ENCODE data around the gene FAM107B.

Gene FAM107B

DNA sequence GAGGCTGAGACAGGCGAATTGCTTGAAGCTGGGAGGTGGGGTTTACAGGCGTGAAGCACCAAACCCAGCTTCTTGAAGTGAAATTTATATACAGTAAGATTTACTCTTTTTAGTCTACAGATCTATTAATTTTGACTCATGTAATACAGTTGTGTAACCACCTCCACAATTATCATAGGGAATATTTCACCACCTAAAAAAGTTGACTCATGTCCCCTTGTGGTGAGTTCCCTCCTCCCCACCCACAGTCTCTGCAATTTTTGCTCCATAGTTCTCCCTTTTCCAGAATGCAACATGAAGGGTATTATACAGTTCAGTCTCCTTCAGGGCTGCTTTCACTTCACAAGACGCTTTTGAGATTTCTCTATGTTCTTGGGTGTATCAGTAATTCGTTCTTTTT lies 156.8 kb downstream of the FAM107B start:
- DNase-seq (ENCODE audit: low read depth): peak; percentile 73
- no peaks in the 10 kb centered on the region for H3K36me3 ChIP-seq (ENCODE audit: control insufficient read depth, insufficient read depth, low read length, severe bottlenecking)

DNA sequence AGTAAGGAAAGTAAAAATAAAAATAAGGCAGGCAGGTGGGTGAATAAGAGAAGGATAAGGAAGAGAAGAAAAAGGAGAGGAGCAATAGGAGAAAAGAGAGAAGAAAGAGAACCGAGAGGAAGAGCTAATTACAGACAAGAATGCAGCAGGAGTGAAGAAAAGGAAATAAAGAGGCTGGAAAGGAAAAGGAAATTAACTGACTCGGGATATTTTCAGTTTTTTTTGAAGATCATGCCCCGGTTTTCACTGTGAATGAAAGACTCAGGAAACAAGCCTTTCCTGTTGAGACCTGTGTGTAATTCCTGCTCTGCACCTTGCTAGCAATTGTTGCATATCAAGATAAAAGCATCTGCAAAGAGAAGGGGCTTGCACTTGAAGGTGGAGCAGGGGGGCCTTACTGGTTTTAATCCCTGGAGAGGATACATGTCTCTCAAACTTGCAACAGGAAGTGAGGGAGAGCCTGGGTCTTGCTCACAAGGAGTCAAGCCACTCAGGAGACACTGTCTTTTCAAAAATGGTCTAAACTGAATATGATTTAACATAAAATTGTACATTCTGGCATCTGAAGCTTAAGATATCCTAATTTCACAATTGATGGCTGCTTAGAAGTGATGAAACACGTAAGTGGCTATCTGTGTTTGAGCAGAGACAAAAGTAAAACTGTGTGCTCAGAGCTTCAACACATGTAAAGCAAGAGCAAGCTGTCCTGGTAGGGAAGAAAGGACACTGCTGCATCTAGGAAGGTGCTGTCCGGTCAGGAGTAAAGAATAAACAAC lies 157.6 kb downstream of the FAM107B start:
- Histone ChIP-seq H3K36me3 (ENCODE audit: control insufficient read depth, insufficient read depth, low read length, severe bottlenecking) (no peaks in the 10 kb centered on the region), H3K27me3 (replicated peaks; ENCODE audit: control insufficient read depth, insufficient read depth, low read length) (no peaks in the 10 kb centered on the region), H3K4me1 (ENCODE audit: control insufficient read depth, insufficient read depth, low read length) (peaks cover 31% of the 10 kb centered on the region), H3K9me3 (ENCODE audit: control insufficient read depth, low read length) (no peaks in the 10 kb centered on the region), H3K9ac (ENCODE audit: low read length) (no peak overlapping the region), H3K4me3 (ENCODE audit: low read length) (no peak overlapping the region)
- no peak for DNase-seq (ENCODE audit: low read depth)

More for the DNA sequence above, 156.8 kb downstream of the FAM107B start:
- H3K4me3 ChIP-seq (ENCODE audit: low read length): no peak overlapping the region
- H3K9me3 ChIP-seq (ENCODE audit: control insufficient read depth, low read length): no peaks in the 10 kb centered on the region
- peaks cover 31% of the 10 kb centered on the region for H3K4me1 ChIP-seq (ENCODE audit: control insufficient read depth, insufficient read depth, low read length)
- no peaks in the 10 kb centered on the region for H3K27me3 ChIP-seq (replicated peaks; ENCODE audit: control insufficient read depth, insufficient read depth, low read length)
- no peak overlapping the region for H3K9ac ChIP-seq (ENCODE audit: low read length)

DNA sequence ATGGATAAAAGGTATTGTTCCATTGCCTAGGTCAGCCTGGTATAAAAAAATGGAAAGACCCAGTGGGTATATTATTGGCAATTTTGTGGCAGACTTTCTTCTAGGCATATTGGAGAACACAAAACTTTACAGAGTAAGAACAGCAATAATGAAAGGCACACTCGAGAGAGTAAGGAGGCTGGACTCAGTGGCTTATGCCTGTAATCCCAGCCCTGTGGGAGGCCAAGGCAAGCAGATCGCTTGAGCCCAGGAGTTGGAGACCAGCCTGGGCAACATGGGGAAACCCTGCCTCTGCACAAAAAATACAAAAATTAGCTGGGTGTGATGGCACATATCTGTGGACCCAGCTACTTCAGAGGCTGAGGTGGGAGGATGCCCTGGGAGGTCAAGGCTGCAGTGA lies 158.2 kb downstream of the FAM107B start:
- Histone ChIP-seq H3K36me3 (ENCODE audit: control insufficient read depth, insufficient read depth, low read length, severe bottlenecking) (no peaks in the 10 kb centered on the region), H3K9ac (ENCODE audit: low read length) (no peak overlapping the region), H3K4me1 (ENCODE audit: control insufficient read depth, insufficient read depth, low read length) (peaks cover 28% of the 10 kb centered on the region), H3K27me3 (replicated peaks; ENCODE audit: control insufficient read depth, insufficient read depth, low read length) (no peaks in the 10 kb centered on the region), H3K4me3 (ENCODE audit: low read length) (no peak overlapping the region), H3K9me3 (ENCODE audit: control insufficient read depth, low read length) (no peaks in the 10 kb centered on the region)
- DNase-seq (ENCODE audit: low read depth): no peak

DNA sequence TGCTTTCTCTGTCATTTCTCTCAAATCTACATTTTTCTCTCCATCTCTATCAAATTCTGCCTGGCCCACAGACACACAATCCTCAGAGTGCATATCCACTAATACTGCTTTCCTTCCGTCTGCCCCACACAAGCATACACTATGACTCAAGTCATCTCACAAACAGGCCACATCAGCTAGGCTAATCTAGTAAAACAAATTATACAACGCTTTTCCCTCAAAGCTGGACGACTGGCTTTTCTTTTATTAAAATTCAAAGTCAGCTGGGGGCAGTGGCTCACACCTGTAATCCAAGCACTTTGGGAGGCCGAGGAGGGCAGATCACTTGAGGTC lies 161.1 kb downstream of the FAM107B start:
- H3K4me3 ChIP-seq (ENCODE audit: low read length): no peak overlapping the region
- no peaks in the 10 kb centered on the region for H3K9me3 ChIP-seq (ENCODE audit: control insufficient read depth, low read length)
- no peak for DNase-seq (ENCODE audit: low read depth)
- H3K36me3 ChIP-seq (ENCODE audit: control insufficient read depth, insufficient read depth, low read length, severe bottlenecking): no peaks in the 10 kb centered on the region
- H3K9ac ChIP-seq (ENCODE audit: low read length): no peak overlapping the region
- H3K27me3 ChIP-seq (replicated peaks; ENCODE audit: control insufficient read depth, insufficient read depth, low read length): no peaks in the 10 kb centered on the region
- H3K4me1 ChIP-seq (ENCODE audit: control insufficient read depth, insufficient read depth, low read length): peaks cover 21% of the 10 kb centered on the region

DNA sequence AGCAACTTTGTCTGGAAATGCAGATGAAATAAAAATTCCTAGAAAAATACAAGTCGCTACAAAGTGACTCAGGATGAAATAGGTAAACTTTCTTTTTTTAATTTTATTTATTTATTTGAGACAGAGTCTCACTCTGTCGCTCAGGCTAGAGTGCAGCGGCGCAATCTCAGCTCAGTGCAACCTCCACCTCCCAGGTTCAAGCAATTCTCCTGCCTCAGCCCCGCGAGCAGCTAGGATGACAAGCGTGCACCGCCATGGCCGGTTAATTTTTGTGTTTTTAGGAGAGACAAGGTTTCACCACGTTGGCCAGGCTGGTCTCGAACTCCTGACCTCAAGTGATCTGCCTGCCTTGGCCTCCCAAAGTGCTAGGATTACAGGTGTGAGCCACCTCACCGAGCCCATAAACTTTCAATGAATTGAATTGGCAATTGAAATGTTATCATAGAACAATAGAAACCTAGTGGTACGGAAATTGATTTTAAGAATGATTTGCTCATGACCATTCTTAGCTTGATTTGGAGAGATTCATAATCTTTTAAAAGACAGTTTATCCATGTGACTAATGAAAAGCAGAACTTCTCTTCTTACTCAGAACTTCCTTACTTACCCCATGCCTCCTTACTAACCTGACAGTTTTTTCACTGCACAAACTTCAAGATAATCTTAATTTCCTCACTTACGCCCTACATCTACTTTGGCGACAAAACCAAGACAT lies 161.7 kb downstream of the FAM107B start:
- Histone ChIP-seq H3K36me3 (ENCODE audit: control insufficient read depth, insufficient read depth, low read length, severe bottlenecking) (no peaks in the 10 kb centered on the region), H3K4me1 (ENCODE audit: control insufficient read depth, insufficient read depth, low read length) (peaks cover 16% of the 10 kb centered on the region), H3K27me3 (replicated peaks; ENCODE audit: control insufficient read depth, insufficient read depth, low read length) (no peaks in the 10 kb centered on the region), H3K9me3 (ENCODE audit: control insufficient read depth, low read length) (no peaks in the 10 kb centered on the region), H3K4me3 (ENCODE audit: low read length) (no peak overlapping the region), H3K9ac (ENCODE audit: low read length) (no peak overlapping the region)
- DNase-seq (ENCODE audit: low read depth): no peak

DNA sequence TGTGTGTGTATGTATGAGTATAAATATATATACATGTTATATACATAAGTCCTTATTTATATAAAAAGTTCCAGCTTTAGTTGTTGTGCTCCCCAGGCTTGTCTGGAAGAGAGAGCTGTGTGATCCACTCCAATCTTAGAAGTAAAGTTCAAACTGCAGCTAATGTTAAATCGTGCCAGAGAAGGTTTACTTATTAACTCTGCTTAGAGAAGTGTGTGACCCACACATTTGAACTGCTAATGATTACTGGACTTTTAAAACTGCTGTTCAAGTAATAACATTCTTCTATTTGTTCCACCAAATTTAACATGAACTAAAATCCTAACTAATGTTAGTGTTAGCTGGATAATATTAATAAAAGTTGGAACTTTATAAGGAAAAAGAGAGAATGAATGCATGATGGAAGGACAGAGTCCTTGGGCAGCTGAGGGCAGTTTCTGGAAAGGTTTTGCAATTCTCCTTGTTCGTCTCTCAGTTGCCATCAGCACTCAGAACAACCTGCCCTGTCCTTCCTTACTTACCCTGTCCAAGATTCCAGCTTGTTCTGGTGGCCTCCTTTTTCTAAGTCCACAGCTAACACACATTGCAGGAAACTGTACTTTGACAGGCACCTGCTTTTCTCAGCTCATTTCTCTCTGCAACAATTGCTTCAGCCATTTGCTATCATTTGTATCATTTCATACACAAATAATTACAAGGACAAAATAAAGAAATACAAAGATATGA lies 162.6 kb downstream of the FAM107B start:
- DNase-seq (ENCODE audit: low read depth): no peak
- no peak overlapping the region for H3K9ac ChIP-seq (ENCODE audit: low read length)
- no peaks in the 10 kb centered on the region for H3K9me3 ChIP-seq (ENCODE audit: control insufficient read depth, low read length)
- no peaks in the 10 kb centered on the region for H3K27me3 ChIP-seq (replicated peaks; ENCODE audit: control insufficient read depth, insufficient read depth, low read length)
- H3K36me3 ChIP-seq (ENCODE audit: control insufficient read depth, insufficient read depth, low read length, severe bottlenecking): no peaks in the 10 kb centered on the region
- no peak overlapping the region for H3K4me3 ChIP-seq (ENCODE audit: low read length)
- H3K4me1 ChIP-seq (ENCODE audit: control insufficient read depth, insufficient read depth, low read length): peaks cover 9% of the 10 kb centered on the region

DNA sequence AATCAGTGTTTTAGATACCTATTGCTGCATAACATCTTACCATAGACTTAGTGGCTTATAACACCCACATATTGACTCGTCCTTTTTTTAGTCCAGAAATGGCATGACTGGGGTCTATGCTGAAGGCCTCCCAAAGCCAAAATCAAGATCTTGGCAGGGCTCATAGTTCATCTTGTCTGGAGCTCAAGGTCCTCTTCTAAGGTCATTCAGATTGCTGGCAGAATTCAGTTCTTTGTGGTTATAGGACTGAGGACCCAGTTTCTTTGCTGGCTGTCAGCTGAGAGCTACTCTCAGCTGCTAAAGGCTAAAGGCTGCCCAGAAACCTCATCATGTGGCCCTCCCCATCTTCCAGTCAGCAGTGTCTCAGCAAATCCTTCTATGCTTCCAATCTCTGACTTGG lies 165.5 kb downstream of the FAM107B start:
- H3K4me3 ChIP-seq (ENCODE audit: low read length): no peak overlapping the region
- no peak for DNase-seq (ENCODE audit: low read depth)
- no peaks in the 10 kb centered on the region for H3K27me3 ChIP-seq (replicated peaks; ENCODE audit: control insufficient read depth, insufficient read depth, low read length)
- no peak overlapping the region for H3K9ac ChIP-seq (ENCODE audit: low read length)
- H3K9me3 ChIP-seq (ENCODE audit: control insufficient read depth, low read length): no peaks in the 10 kb centered on the region
- H3K4me1 ChIP-seq (ENCODE audit: control insufficient read depth, insufficient read depth, low read length): peaks cover 16% of the 10 kb centered on the region
- H3K36me3 ChIP-seq (ENCODE audit: control insufficient read depth, insufficient read depth, low read length, severe bottlenecking): no peaks in the 10 kb centered on the region

DNA sequence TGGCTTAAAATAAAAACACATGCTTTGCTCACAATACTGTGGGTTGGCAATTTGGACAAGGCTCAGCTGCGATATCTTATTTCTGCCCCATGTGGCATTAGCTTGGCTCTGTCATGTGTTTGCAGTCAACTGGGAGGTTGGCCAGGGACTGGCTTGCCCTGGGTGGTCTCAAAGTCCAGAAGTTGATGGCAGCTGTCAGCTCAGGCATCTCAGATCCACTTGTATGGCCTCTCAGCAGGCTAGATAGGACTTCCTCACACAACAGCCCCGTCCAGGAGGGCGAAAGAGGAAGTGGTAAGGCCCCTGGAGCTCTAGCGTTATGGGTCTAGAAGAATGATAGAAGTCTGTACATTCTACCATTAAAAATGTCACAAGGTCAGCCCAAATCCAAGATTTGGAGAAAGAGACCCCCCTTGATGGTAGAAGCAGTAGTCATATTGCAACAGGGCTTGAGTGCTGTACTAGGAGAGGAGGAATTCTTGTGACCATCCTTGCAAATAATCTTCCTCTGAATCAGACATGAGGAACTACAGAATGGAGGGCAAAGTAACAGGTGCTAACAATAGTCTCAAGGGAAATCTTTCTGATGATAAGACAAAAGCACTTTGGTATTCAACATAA lies 166.2 kb downstream of the FAM107B start:
- no peak for DNase-seq (ENCODE audit: low read depth)
- H3K4me3 ChIP-seq (ENCODE audit: low read length): no peak overlapping the region
- no peak overlapping the region for H3K9ac ChIP-seq (ENCODE audit: low read length)
- peaks cover 16% of the 10 kb centered on the region for H3K4me1 ChIP-seq (ENCODE audit: control insufficient read depth, insufficient read depth, low read length)
- H3K9me3 ChIP-seq (ENCODE audit: control insufficient read depth, low read length): no peaks in the 10 kb centered on the region
- no peaks in the 10 kb centered on the region for H3K27me3 ChIP-seq (replicated peaks; ENCODE audit: control insufficient read depth, insufficient read depth, low read length)
- no peaks in the 10 kb centered on the region for H3K36me3 ChIP-seq (ENCODE audit: control insufficient read depth, insufficient read depth, low read length, severe bottlenecking)

DNA sequence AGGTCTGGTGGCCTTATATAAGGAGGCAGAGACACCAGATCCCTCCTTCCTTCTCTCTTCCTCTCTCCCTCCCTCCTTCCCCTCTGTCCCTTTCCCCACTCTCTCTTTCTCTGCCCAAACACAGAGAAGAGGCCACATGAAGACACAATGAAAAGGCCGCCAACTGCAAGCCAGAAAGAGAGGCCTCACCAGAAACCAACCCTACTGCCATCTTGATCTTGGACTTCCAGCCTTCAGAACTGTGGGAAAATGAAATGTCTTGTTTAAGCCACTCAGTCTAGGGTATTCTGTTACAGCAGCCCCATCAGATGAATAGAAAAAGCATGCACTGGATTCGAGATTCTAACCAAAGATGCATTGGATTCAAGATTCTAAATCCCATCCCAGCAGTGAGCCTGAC lies 168.1 kb downstream of the FAM107B start:
- H3K4me3 ChIP-seq (ENCODE audit: low read length): no peak overlapping the region
- H3K9me3 ChIP-seq (ENCODE audit: control insufficient read depth, low read length): no peaks in the 10 kb centered on the region
- no peak overlapping the region for H3K9ac ChIP-seq (ENCODE audit: low read length)
- DNase-seq (ENCODE audit: low read depth): no peak
- peaks cover 30% of the 10 kb centered on the region for H3K4me1 ChIP-seq (ENCODE audit: control insufficient read depth, insufficient read depth, low read length)
- no peaks in the 10 kb centered on the region for H3K36me3 ChIP-seq (ENCODE audit: control insufficient read depth, insufficient read depth, low read length, severe bottlenecking)
- H3K27me3 ChIP-seq (replicated peaks; ENCODE audit: control insufficient read depth, insufficient read depth, low read length): no peaks in the 10 kb centered on the region

DNA sequence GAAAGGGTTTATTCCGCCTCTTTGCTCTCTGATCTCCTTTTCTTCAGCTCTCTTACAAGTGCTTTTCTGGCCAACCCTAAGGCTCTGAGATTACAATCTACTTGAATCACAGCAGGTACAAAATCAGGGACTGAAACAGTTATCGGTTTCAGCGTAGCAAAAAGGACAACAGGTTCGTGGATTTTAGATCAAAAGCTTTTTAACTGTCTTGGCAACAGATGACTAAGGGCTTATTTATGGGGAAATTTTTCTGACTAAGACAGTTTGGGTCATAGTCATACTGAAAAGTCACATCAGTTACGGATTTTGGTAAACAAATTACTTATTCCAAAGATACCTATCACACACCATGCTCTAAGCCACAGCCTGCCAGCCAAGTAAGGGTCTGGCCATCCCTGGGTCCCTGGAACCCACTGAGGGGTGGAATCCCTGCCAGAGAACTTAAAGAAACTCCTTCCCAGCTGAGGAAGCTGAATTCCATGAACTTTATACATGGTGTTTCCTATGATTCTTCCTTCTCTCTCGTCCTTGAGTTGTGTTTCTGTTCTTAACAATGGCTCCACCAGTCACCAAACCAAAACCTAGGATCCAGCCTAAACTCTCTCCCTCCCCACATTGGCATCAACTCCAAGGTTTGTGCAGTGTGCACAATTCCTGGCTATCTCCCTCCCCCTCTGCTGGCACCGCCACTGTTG lies 169.3 kb downstream of the FAM107B start:
- H3K4me3 ChIP-seq (ENCODE audit: low read length): peak overlapping the region; percentile 86

More for the DNA sequence above, 169.3 kb downstream of the FAM107B start:
- H3K27me3 ChIP-seq (replicated peaks; ENCODE audit: control insufficient read depth, insufficient read depth, low read length): no peaks in the 10 kb centered on the region
- H3K36me3 ChIP-seq (ENCODE audit: control insufficient read depth, insufficient read depth, low read length, severe bottlenecking): no peaks in the 10 kb centered on the region
- H3K9ac ChIP-seq (ENCODE audit: low read length): peak overlapping the region; percentile 83
- peaks cover 26% of the 10 kb centered on the region for H3K4me1 ChIP-seq (ENCODE audit: control insufficient read depth, insufficient read depth, low read length)
- DNase-seq (ENCODE audit: low read depth): peak; percentile 77
- H3K9me3 ChIP-seq (ENCODE audit: control insufficient read depth, low read length): no peaks in the 10 kb centered on the region

Measured in adipocyte (in vitro differentiated cells).